BLaER1 treated with 17β-estradiol and CSF1 and Interleukin-3, amounts not matched to agents 10 nM and 100 nM (cell line): Measurements from ENCODE around the gene PPFIBP1.
"Not testable (repeated sequence)": the region's sequence is repeated elsewhere in the genome, so short reads cannot be mapped to it uniquely, and the experiment has no call there.

Experiments used
- H3K27ac ChIP-seq, 11 experiments: shearing (Covaris generic); formaldehyde crosslinking; 2 replicates each; pipeline ENCODE4 v1.8.1; 2022
- H3K27me3 ChIP-seq, 11 experiments: shearing (Covaris generic); formaldehyde crosslinking; 2 replicates each; pipeline ENCODE4 v1.8.1; 2022
- H3K36me3 ChIP-seq, 11 experiments: shearing (Covaris generic); formaldehyde crosslinking; 2 replicates each; pipeline ENCODE4 v1.8.1; 2022
- H3K4me1 ChIP-seq, 10 experiments: shearing (Covaris generic); formaldehyde crosslinking; 2 replicates each; pipeline ENCODE4 v1.8.1; 2022
- H3K4me2 ChIP-seq, 11 experiments: shearing (Covaris generic); formaldehyde crosslinking; 2 replicates each; pipeline ENCODE4 v1.8.1; 2022
- H3K4me3 ChIP-seq, 10 experiments: shearing (Covaris generic); formaldehyde crosslinking; 2 replicates each; pipeline ENCODE4 v1.8.1; 2022
- H3K9ac ChIP-seq, 11 experiments: shearing (Covaris generic); formaldehyde crosslinking; 2 replicates each; pipeline ENCODE4 v1.8.1; 2022
- H3K9me3 ChIP-seq, 11 experiments: shearing (Covaris generic); formaldehyde crosslinking; replicated peaks in 1 of 11; 2 replicates each; pipeline ENCODE4 v1.8.1; 2022
- H4K20me1 ChIP-seq, 11 experiments: shearing (Covaris generic); formaldehyde crosslinking; 2 replicates each; pipeline ENCODE4 v1.8.1; 2022
- Cebpa-rat ChIP-seq, 11 experiments: shearing (Covaris generic); IDR thresholded peaks; 2 replicates each; pipeline ENCODE4 v1.8.1; 2022

The PPFIBP1 gene

GRCh38 chr12:27541031-27541719, 17.2 kb downstream of the PPFIBP1 start:
- Histone ChIP-seq H3K9me3 (peaks cover 0 to 36% (median 23%) of the 10 kb centered on the region in 11 experiments; a peak in 18 of 22 replicates), H3K4me2 (peak overlapping the region; percentile 47 to 88 (median 55)), H3K4me1 (peaks cover 33 to 61% (median 54%) of the 10 kb centered on the region in 10 experiments), H3K9ac (peak overlapping the region in 5 of 11 experiments; percentile 24 to 47 (median 33); a peak in 7 of 22 replicates), H3K36me3 (peaks cover 0 to 17% (median 13%) of the 10 kb centered on the region in 11 experiments; a peak in 11 of 22 replicates), H4K20me1 (peaks cover 0 to 6% (median 0%) of the 10 kb centered on the region in 11 experiments; a peak in 2 of 22 replicates), H3K4me3 (no peak overlapping the region), H3K27ac (peak overlapping the region in 7 of 11 experiments; percentile 7 to 41 (median 27); a peak in 5 of 22 replicates), H3K27me3 (no peaks in the 10 kb centered on the region)
- TF ChIP-seq Cebpa-rat (IDR thresholded peaks at IDR 0.05), result no peak

GRCh38 chr12:27542628-27543027, 18.6 kb downstream of the PPFIBP1 start:
- Histone ChIP-seq H3K36me3 (peaks cover 0 to 13% (median 4%) of the 10 kb centered on the region in 11 experiments; a peak in 8 of 22 replicates), H3K9ac (no peak overlapping the region), H3K4me3 (no peak overlapping the region), H3K9me3 (peaks cover 0 to 45% (median 25%) of the 10 kb centered on the region in 11 experiments; a peak in 18 of 22 replicates), H3K27ac (no peak overlapping the region), H3K4me2 (no peak overlapping the region), H3K27me3 (no peaks in the 10 kb centered on the region), H4K20me1 (peaks cover 0 to 6% (median 0%) of the 10 kb centered on the region in 11 experiments; a peak in 2 of 22 replicates), H3K4me1 (peaks cover 35 to 59% (median 51%) of the 10 kb centered on the region in 10 experiments)
- TF ChIP-seq Cebpa-rat (IDR thresholded peaks at IDR 0.05), result no peak

- H3K36me3 ChIP-seq, result peaks cover 0 to 13% (median 4%) of the 10 kb centered on the region in 11 experiments; a peak in 8 of 22 replicates
- not testable (repeated sequence) for H4K20me1 ChIP-seq, H3K27ac ChIP-seq, H3K27me3 ChIP-seq, H3K9ac ChIP-seq, H3K4me2 ChIP-seq, H3K4me3 ChIP-seq
- peaks cover 0 to 46% (median 26%) of the 10 kb centered on the region in 11 experiments; a peak in 18 of 22 replicates for H3K9me3 ChIP-seq
- peaks cover 38 to 59% (median 52%) of the 10 kb centered on the region in 10 experiments for H3K4me1 ChIP-seq
These were observed 20.9 kb downstream of the PPFIBP1 start for GRCh38 chr12:27544858-27545257.

- Histone ChIP-seq H3K9ac (no peak overlapping the region), H3K9me3 (peaks cover 0 to 46% (median 26%) of the 10 kb centered on the region in 11 experiments; a peak in 18 of 22 replicates), H4K20me1 (peaks cover 0 to 6% (median 0%) of the 10 kb centered on the region in 11 experiments; a peak in 2 of 22 replicates), H3K4me3 (no peak overlapping the region), H3K36me3 (peaks cover 0 to 13% (median 4%) of the 10 kb centered on the region in 11 experiments; a peak in 8 of 22 replicates), H3K4me1 (peaks cover 46 to 59% (median 52%) of the 10 kb centered on the region in 10 experiments), H3K27ac (no peak overlapping the region), H3K4me2 (no peak overlapping the region), H3K27me3 (no peaks in the 10 kb centered on the region)
- no peak for TF ChIP-seq Cebpa-rat (IDR thresholded peaks at IDR 0.05)
These were observed 21.7 kb downstream of the PPFIBP1 start for GRCh38 chr12:27545665-27546064.

- Histone ChIP-seq H3K9ac (no peak overlapping the region), H4K20me1 (no peaks in the 10 kb centered on the region), H3K36me3 (peaks cover 0 to 13% (median 0%) of the 10 kb centered on the region in 11 experiments; a peak in 7 of 22 replicates), H3K27me3 (no peaks in the 10 kb centered on the region), H3K4me1 (peaks cover 55 to 64% (median 62%) of the 10 kb centered on the region in 10 experiments), H3K9me3 (peaks cover 0 to 41% (median 19%) of the 10 kb centered on the region in 11 experiments; a peak in 18 of 22 replicates), H3K27ac (peak overlapping the region in 8 of 11 experiments; percentile 50 to 94 (median 88); a peak in 11 of 22 replicates), H3K4me3 (no peak overlapping the region), H3K4me2 (peak overlapping the region; percentile 8 to 95 (median 88); a peak in 18 of 22 replicates)
- no peak for TF ChIP-seq Cebpa-rat (IDR thresholded peaks at IDR 0.05)
These were observed 23.6 kb downstream of the PPFIBP1 start for GRCh38 chr12:27547592-27547991.

- Histone ChIP-seq H3K9ac (peak overlapping the region in 8 of 11 experiments; percentile 71 to 78 (median 76); a peak in 13 of 22 replicates), H3K4me1 (peaks cover 64 to 74% (median 71%) of the 10 kb centered on the region in 10 experiments), H4K20me1 (no peaks in the 10 kb centered on the region), H3K27me3 (no peaks in the 10 kb centered on the region), H3K4me2 (peak overlapping the region; percentile 81 to 95 (median 89)), H3K27ac (peak overlapping the region in 10 of 11 experiments; percentile 62 to 94 (median 90); a peak in 20 of 22 replicates), H3K4me3 (peak overlapping the region in 5 of 10 experiments; percentile 42 to 63 (median 46); a peak in 6 of 20 replicates), H3K9me3 (peaks cover 0 to 32% (median 12%) of the 10 kb centered on the region in 11 experiments; a peak in 17 of 22 replicates), H3K36me3 (peaks cover 0 to 8% (median 0%) of the 10 kb centered on the region in 11 experiments; a peak in 5 of 22 replicates)
- TF ChIP-seq Cebpa-rat (IDR thresholded peaks at IDR 0.05), result no peak
These were observed 24.5 kb downstream of the PPFIBP1 start for GRCh38 chr12:27548301-27549199.

GRCh38 chr12:27549236-27549800, 25.3 kb downstream of the PPFIBP1 start:
- Histone ChIP-seq H3K4me3 (peak overlapping the region in 8 of 10 experiments; percentile 37 to 63 (median 44); a peak in 16 of 20 replicates), H3K27ac (peak overlapping the region; percentile 24 to 94 (median 88); a peak in 21 of 22 replicates), H3K36me3 (peaks cover 0 to 7% (median 0%) of the 10 kb centered on the region in 11 experiments; a peak in 1 of 22 replicates), H3K9me3 (peaks cover 0 to 24% (median 4%) of the 10 kb centered on the region in 11 experiments; a peak in 9 of 22 replicates), H4K20me1 (no peaks in the 10 kb centered on the region), H3K27me3 (no peaks in the 10 kb centered on the region), H3K4me1 (peaks cover 72 to 82% (median 79%) of the 10 kb centered on the region in 10 experiments), H3K4me2 (peak overlapping the region; percentile 81 to 95 (median 89)), H3K9ac (peak overlapping the region; percentile 11 to 78 (median 74); a peak in 21 of 22 replicates)
- TF ChIP-seq Cebpa-rat (IDR thresholded peaks at IDR 0.05), result no peak
